Hepatocyte (in vitro differentiated cells): ENCODE data around the gene STK39. TPM values are rescaled to one million over a fixed set of nuclear protein-coding genes. Genes with fewer than 3 reads are reported as not detected.

Experiments used
- DNase-seq: peaks from one replicate; pipeline ENCODE4 v3.0.0-alpha.2; 2016; ENCODE audit warnings: low spot score
- H2AFZ ChIP-seq: fragments of 200-600 bp; sonication (generic); 2 replicates; pipeline ENCODE4 v1.6.0; 2016; ENCODE audit warnings: antibody characterized with exemption, mild to moderate bottlenecking
- H3K27ac ChIP-seq: fragments of 200-600 bp; sonication (generic); 2 replicates; pipeline ENCODE4 v1.5.1; 2016; ENCODE audit warnings: mild to moderate bottlenecking
- H3K27me3 ChIP-seq: fragments of 200-600 bp; sonication (generic); 2 replicates; pipeline ENCODE4 v1.6.1; 2016
- H3K36me3 ChIP-seq: fragments of 200-600 bp; sonication (generic); replicated peaks from 2 replicates; pipeline ENCODE4 v1.5.1; 2016; ENCODE audit warnings: low read depth; ENCODE audit not compliant: insufficient read depth
- H3K4me1 ChIP-seq: fragments of 200-600 bp; sonication (generic); 2 replicates; pipeline ENCODE4 v1.5.1; 2016; ENCODE audit warnings: mild to moderate bottlenecking, moderate library complexity; ENCODE audit not compliant: insufficient read depth
- H3K4me2 ChIP-seq: fragments of 200-600 bp; sonication (generic); 2 replicates; pipeline ENCODE4 v1.6.0; 2016
- H3K4me3 ChIP-seq: fragments of 200-600 bp; sonication (generic); 2 replicates; pipeline ENCODE4 v1.5.1; 2016; ENCODE audit warnings: mild to moderate bottlenecking
- H3K79me2 ChIP-seq: fragments of 200-600 bp; sonication (generic); 2 replicates; pipeline ENCODE4 v1.6.0; 2017; ENCODE audit warnings: mild to moderate bottlenecking
- H3K9me2 ChIP-seq: fragments of 200-600 bp; sonication (generic); replicated peaks from 2 replicates; pipeline ENCODE4 v1.6.0; 2017; ENCODE audit warnings: mild to moderate bottlenecking; ENCODE audit not compliant: insufficient read depth
- H3K9me3 ChIP-seq: fragments of 200-600 bp; sonication (generic); 2 replicates; pipeline ENCODE4 v1.5.1; 2016; ENCODE audit warnings: low read depth, mild to moderate bottlenecking
- H4K20me1 ChIP-seq: fragments of 200-600 bp; sonication (generic); 2 replicates; pipeline ENCODE4 v1.6.0; 2016; ENCODE audit warnings: mild to moderate bottlenecking; ENCODE audit not compliant: insufficient read depth, poor library complexity, severe bottlenecking
- CTCF ChIP-seq: fragments of 200-600 bp; sonication (generic); IDR thresholded peaks from 2 replicates; pipeline ENCODE4 v1.5.1; 2016; ENCODE audit warnings: antibody characterized with exemption, mild to moderate bottlenecking; ENCODE audit not compliant: poor library complexity
- EZH2 ChIP-seq: fragments of 200-600 bp; sonication (generic); IDR thresholded peaks from 2 replicates; pipeline ENCODE4 v1.6.1; 2016; ENCODE audit warnings: antibody characterized with exemption, mild to moderate bottlenecking, borderline replicate concordance
- EZH2phosphoT487 ChIP-seq: fragments of 200-600 bp; sonication (generic); IDR thresholded peaks from one replicate; pipeline ENCODE4 v1.6.1; 2018; ENCODE audit warnings: antibody characterized with exemption, mild to moderate bottlenecking, low read depth, moderate library complexity; ENCODE audit not compliant: unreplicated experiment, severe bottlenecking
- WGBS: methylation state at CpG from one replicate; pipeline ENCODE4 v1.1.6; 2016; ENCODE audit warnings: low lambda C conversion rate; ENCODE audit errors: missing lambda C conversion rate; 5-methylcytosine and 5-hydroxymethylcytosine counted together
- polyA plus RNA-seq: library from polyadenylated mRNA; unstranded; fragments of >200 nt; fragmentation: Nextera tagmentation; extraction: Ambion mirVana; gene quantifications from 2 replicates; pipeline ENCODE4 v1.2.1, GENCODE V29; 2016
- total RNA-seq: library from RNA; depleted of rRNA; stranded (reverse); fragments of >200 nt; gene quantifications from 2 replicates; pipeline ENCODE4 v1.2.3, GENCODE V29; 2014

STK39 gene
- total and polyA plus RNA-seq, 2 experiments from 2014 or later: 26.9 to 39.4 TPM

DNA sequence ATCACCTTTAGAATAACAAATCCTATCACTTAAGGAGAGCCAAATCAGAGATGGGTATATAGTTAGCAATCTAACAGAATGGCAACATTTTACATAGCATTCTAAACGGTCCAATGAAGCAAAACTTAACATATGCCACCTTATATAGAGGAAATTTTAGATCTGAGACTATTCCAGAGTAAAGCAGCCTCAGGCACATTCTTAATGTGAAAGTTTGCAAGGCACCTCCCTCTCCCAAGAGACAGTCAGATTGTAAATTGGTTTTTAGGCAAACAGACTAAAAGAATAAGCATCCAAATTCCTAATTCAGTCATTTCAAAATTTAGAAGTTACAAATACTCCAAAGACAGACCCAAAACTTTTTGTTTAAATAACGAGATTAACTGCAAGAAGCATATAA, 292.9 kb downstream of the STK39 start:
- WGBS: 75% methylated on average over 2 of the region's 2 CpGs
- TF ChIP-seq EZH2phosphoT487: no peak
- TF ChIP-seq CTCF: no peak
- no peak for TF ChIP-seq EZH2

GRCh38 chr2:167953776-167954175, 293.6 kb downstream of the STK39 start:
- H3K79me2 ChIP-seq: no peaks in the 10 kb centered on the region
- H2AFZ ChIP-seq: no peak overlapping the region
- no peak for DNase-seq
- H3K36me3 ChIP-seq: no peaks in the 10 kb centered on the region
- no peaks in the 10 kb centered on the region for H3K27me3 ChIP-seq
- no peak overlapping the region for H3K27ac ChIP-seq
- WGBS: 80% methylated on average over 3 of the region's 3 CpGs
- no peak for TF ChIP-seq EZH2phosphoT487
- no peak for TF ChIP-seq CTCF
- no peak for TF ChIP-seq EZH2
- peaks cover 8% of the 10 kb centered on the region for H3K9me3 ChIP-seq
- H3K9me2 ChIP-seq: no peaks in the 10 kb centered on the region
- no peaks in the 10 kb centered on the region for H4K20me1 ChIP-seq
- H3K4me1 ChIP-seq: no peaks in the 10 kb centered on the region
- no peak overlapping the region for H3K4me3 ChIP-seq
- no peak overlapping the region for H3K4me2 ChIP-seq

More for the DNA sequence above, 292.9 kb downstream of the STK39 start:
- no peak for DNase-seq
- no peaks in the 10 kb centered on the region for H3K79me2 ChIP-seq
- H2AFZ ChIP-seq: no peak overlapping the region
- H3K9me3 ChIP-seq: peaks cover 8% of the 10 kb centered on the region
- H3K4me1 ChIP-seq: no peaks in the 10 kb centered on the region
- no peaks in the 10 kb centered on the region for H3K36me3 ChIP-seq
- H3K4me2 ChIP-seq: no peak overlapping the region
- H3K9me2 ChIP-seq: no peaks in the 10 kb centered on the region
- H3K27me3 ChIP-seq: no peaks in the 10 kb centered on the region
- no peak overlapping the region for H3K4me3 ChIP-seq
- no peak overlapping the region for H3K27ac ChIP-seq
- H4K20me1 ChIP-seq: no peaks in the 10 kb centered on the region

- H3K27ac ChIP-seq: no peak overlapping the region
- H3K4me2 ChIP-seq: no peak overlapping the region
- TF ChIP-seq CTCF (no peak), EZH2phosphoT487 (no peak), EZH2 (no peak)
- H2AFZ ChIP-seq: no peak overlapping the region
- WGBS: 78% methylated on average over 2 of the region's 2 CpGs
- H3K9me3 ChIP-seq: peaks cover 8% of the 10 kb centered on the region
- no peaks in the 10 kb centered on the region for H3K27me3 ChIP-seq
- no peak for DNase-seq
- H3K4me1 ChIP-seq: no peaks in the 10 kb centered on the region
- no peaks in the 10 kb centered on the region for H3K36me3 ChIP-seq
- no peaks in the 10 kb centered on the region for H4K20me1 ChIP-seq
- no peak overlapping the region for H3K4me3 ChIP-seq
- H3K9me2 ChIP-seq: no peaks in the 10 kb centered on the region
- H3K79me2 ChIP-seq: no peaks in the 10 kb centered on the region
These were observed 296.8 kb downstream of the STK39 start for GRCh38 chr2:167950571-167950970.

- no peaks in the 10 kb centered on the region for H4K20me1 ChIP-seq
- no peaks in the 10 kb centered on the region for H3K36me3 ChIP-seq
- no peaks in the 10 kb centered on the region for H3K9me2 ChIP-seq
- H3K4me3 ChIP-seq: no peak overlapping the region
- no peaks in the 10 kb centered on the region for H3K9me3 ChIP-seq
- TF ChIP-seq EZH2phosphoT487: no peak
- no peak for TF ChIP-seq CTCF
- TF ChIP-seq EZH2: no peak
- H3K27me3 ChIP-seq: no peaks in the 10 kb centered on the region
- WGBS: 71% methylated on average over 3 of the region's 3 CpGs
- no peak overlapping the region for H3K27ac ChIP-seq
- DNase-seq: no peak
- H3K4me1 ChIP-seq: no peaks in the 10 kb centered on the region
- H3K4me2 ChIP-seq: no peak overlapping the region
- H2AFZ ChIP-seq: no peak overlapping the region
- H3K79me2 ChIP-seq: no peaks in the 10 kb centered on the region
These were observed 301.0 kb downstream of the STK39 start for GRCh38 chr2:167946441-167946841.
